Activated CD4-positive, alpha-beta T cell treated with anti-CD3 and anti-CD28 coated beads, Interleukin-2, amount 10 ng/mL, durations not matched to agents 7 days and 5 days (primary cell): ENCODE data around the gene LRWD1. TPM values are rescaled to one million over a fixed set of nuclear protein-coding genes. Genes with fewer than 3 reads are reported as not detected.

ENCODE experiments used
- CTCF ChIA-PET: fragments of 350-600 bp; sonication (Branson Sonifier 250); formaldehyde crosslinking; loops from one replicate; lab custom pipeline; 2021; ENCODE audit warnings: antibody characterized with exemption; lab: Charles Lee
- POLR2A ChIA-PET: fragments of 350-600 bp; sonication (Branson Sonifier 250); formaldehyde crosslinking; loops from one replicate; lab custom pipeline; 2021; ENCODE audit warnings: antibody characterized with exemption; lab: Charles Lee
- DNase-seq: peaks from one replicate; pipeline ENCODE4 v3.0.0-alpha.2; 2020
- H3K27ac Mint-ChIP-seq: one replicate; pipeline ENCODE4 v1.8.0; 2021; ENCODE audit warnings: mild to moderate bottlenecking, moderate library complexity, mixed read lengths
- H3K27me3 Mint-ChIP-seq: one replicate; pipeline ENCODE4 v1.8.0; 2021; ENCODE audit warnings: mixed read lengths
- H3K36me3 Mint-ChIP-seq: one replicate; pipeline ENCODE4 v1.8.0; 2021; ENCODE audit warnings: low read depth, mixed read lengths
- H3K4me1 Mint-ChIP-seq: one replicate; pipeline ENCODE4 v1.8.0; 2021; ENCODE audit warnings: mixed read lengths
- H3K4me3 Mint-ChIP-seq: one replicate; pipeline ENCODE4 v1.8.0; 2021; ENCODE audit warnings: mild to moderate bottlenecking, moderate library complexity, mixed read lengths
- H3K9me3 Mint-ChIP-seq: one replicate; pipeline ENCODE4 v1.8.0; 2021; ENCODE audit warnings: mixed read lengths
- total RNA-seq, 2 experiments: library from RNA; stranded (reverse); gene quantifications; one replicate each; pipeline ENCODE4 v1.2.3, GENCODE V29; 2021

The LRWD1 gene
- total RNA-seq = 10 to 100 TPM; 18.2 to 20.5 TPM

DNA sequence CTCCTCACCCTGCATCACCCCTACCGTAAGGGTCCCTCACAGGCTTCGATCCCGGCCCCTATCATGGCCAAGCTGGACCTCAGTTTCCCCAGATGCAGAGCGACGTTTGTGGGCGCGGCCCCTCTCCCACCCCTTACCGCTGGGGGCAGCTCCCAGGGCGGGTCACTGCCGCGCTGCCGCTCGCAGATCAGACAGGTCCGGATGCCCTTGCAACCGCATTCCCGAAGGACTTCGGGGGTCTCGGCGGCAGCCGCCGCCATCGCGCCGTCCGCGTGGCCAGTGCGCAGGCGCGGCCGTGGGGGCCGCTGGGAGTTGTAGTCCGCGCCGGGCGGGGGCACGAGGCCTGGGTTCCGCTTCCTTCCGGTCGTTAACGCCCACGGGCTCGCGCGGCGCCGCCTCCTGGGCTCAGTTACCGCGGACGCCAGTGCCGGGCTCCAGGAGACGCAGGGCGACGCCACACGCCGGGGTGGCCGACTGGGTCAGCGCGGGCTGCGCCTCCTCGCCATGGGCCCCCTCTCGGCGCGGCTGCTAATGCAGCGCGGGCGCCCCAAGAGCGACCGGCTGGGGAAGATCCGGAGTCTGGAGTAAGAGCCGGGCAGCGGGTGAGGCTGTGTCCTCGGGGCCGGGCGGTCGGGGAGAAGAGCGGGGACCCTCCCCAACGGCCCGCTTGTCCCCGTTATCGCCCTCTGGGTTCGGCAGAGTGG lies at the start of gene LRWD1, which contains the start of gene ALKBH4:
LRWD1 (plus strand) TSS at position 408 of the 704 bp plus-strand sequence; CDS start at position 505, 97 bp downstream.
ALKBH4 (minus strand) TSS at position 287 of the 704 bp plus-strand sequence; CDS start at position 260, 27 bp downstream.
- H3K4me3 Mint-ChIP-seq = peak within 1 kb of the TSS; percentile 96
- peaks cover 2% of the 10 kb centered on the region for H3K36me3 Mint-ChIP-seq
- POLR2A ChIA-PET = no interaction called here
- peaks cover 26% of the 10 kb centered on the region for H3K4me1 Mint-ChIP-seq
- no peaks in the 10 kb centered on the region for H3K27me3 Mint-ChIP-seq
- DNase-seq = peak; percentile 93
- H3K27ac Mint-ChIP-seq = peak within 1 kb of the TSS; percentile 91
- H3K9me3 Mint-ChIP-seq = no peaks in the 10 kb centered on the region
- CTCF ChIA-PET = interaction anchor here (0.7 to 2.0 kb wide), 3 partner anchors 39 to 67 kb away, joined by 4 to 7 read pairs (median 6); no protein-coding TSS in a partner anchor

DNA sequence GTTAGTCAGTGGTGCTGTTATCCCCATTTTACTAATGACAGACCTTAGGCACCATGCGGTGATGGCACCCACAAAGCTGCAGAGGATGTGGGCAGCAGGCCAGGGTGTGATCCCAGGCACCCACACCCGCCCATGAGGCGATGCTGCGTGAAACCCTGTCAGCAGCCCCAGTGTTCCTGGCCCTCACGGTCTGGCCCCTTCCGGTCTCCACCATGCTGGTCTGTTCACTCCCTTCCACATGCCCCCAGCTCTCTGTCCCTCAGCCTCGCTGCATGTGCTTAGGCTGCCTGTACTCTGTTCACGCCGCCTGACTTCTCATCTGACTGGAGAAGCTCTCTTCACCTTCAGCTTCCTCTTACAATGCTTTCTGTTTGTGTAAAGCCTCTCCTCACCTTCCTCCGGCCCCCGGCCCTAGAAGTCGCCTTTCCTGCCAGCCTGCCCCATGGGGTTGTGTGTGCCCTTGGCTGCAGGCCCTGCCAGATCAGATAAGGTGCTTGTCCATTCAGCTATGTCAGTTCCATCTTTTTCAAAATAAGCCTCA lies 49.0 kb upstream of the LRWD1 start:
- Mint-ChIP-seq H3K27me3 (no peaks in the 10 kb centered on the region), H3K36me3 (peaks cover 66% of the 10 kb centered on the region), H3K4me1 (peaks cover 71% of the 10 kb centered on the region), H3K9me3 (no peaks in the 10 kb centered on the region), H3K4me3 (peak overlapping the region; percentile 63), H3K27ac (peak overlapping the region; percentile 99)
- CTCF ChIA-PET = interaction anchor here (0.7 to 2.9 kb wide), 10 partner anchors 9 to 790 kb away, joined by 3 to 16 read pairs (median 6); partner anchors contain the start of gene ORAI2
- POLR2A ChIA-PET = interaction anchor here (1.4 to 1.9 kb wide), 2 partner anchors 10 to 17 kb away, joined by 6 to 10 read pairs; partner anchors contain the start of gene ORAI2
- peak; percentile 75 for DNase-seq

DNA sequence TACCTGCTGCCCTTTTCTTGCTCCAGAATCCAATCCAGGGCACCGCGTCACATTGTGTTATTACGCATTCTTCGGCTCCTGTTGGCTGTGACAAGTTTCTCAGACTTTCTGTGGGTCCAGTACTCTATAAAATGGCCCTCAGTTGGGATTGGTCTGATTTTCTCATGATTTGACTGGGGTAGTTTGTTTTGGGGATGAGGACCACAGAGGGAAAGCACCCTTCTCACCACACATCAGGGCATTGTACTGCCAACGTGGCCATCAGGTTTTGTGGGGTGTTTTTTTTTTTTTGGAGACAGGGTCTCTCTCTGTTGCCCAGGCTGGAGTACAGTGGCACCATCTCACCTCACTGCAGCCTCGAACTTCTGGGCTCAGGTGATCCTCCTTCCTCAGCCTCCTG lies 48.4 kb upstream of the LRWD1 start:
- CTCF ChIA-PET = interaction anchor here (0.7 to 2.9 kb wide), 9 partner anchors 10 to 791 kb away, joined by 3 to 16 read pairs (median 6); partner anchors contain the start of gene ORAI2
- no peak for DNase-seq
- Mint-ChIP-seq H3K36me3 (peaks cover 67% of the 10 kb centered on the region), H3K9me3 (no peaks in the 10 kb centered on the region), H3K4me1 (peaks cover 76% of the 10 kb centered on the region), H3K4me3 (peak overlapping the region; percentile 63), H3K27me3 (no peaks in the 10 kb centered on the region), H3K27ac (peak overlapping the region; percentile 99)
- POLR2A ChIA-PET = interaction anchor here (1.4 to 1.9 kb wide), 2 partner anchors 10 to 17 kb away, joined by 6 to 10 read pairs; partner anchors contain the start of gene ORAI2

DNA sequence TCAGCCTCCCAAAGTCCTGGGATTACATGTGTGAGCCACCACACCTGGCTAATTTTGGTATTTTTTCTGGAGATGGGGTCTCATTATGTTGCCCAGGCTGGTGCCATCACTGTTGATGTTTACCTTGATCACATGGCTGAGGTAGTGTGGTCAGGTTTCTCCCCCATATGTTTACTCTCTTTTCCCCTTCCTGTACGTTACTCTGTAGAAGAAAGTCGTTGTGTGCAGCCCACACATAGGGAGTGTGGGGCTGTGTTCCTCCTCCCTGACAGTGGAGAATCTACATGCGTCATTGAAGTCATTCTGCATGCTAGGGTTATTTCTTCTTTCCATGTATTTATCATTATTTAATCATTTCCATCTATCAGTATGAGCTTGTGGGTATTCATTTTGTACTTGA lies 47.7 kb upstream of the LRWD1 start:
- Mint-ChIP-seq H3K27ac (peak overlapping the region; percentile 99), H3K9me3 (no peaks in the 10 kb centered on the region), H3K36me3 (peaks cover 66% of the 10 kb centered on the region), H3K27me3 (no peaks in the 10 kb centered on the region), H3K4me3 (peak overlapping the region; percentile 23), H3K4me1 (peaks cover 80% of the 10 kb centered on the region)
- DNase-seq = no peak
- ChIA-PET POLR2A (interaction anchor here (0.6 kb wide), 2 partner anchors 8 to 19 kb away, joined by 3 to 5 read pairs; no protein-coding TSS in a partner anchor), CTCF (interaction anchor here (0.7 to 2.7 kb wide), 4 partner anchors 11 to 19 kb away, joined by 3 to 16 read pairs (median 6); partner anchors contain the start of gene ORAI2)

DNA sequence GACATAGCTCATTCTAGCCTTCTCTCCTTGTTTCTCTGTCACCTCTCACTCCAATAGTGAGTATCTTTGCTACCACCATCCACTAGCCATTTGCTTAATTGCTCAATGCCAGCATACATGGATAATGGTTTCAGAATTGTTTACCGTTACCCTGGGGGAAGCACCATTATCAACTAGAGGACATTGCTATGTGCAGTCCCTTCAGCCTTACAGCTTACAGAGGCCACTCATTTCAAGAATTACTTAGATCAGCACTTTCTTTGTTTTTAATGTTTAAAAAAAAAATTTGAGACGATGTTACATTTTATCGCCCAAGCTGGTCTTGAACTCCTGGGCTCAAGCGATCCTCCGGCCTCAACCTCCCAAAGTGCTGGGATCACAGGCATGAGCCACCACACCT lies 46.2 kb upstream of the LRWD1 start:
- no peak overlapping the region for H3K4me3 Mint-ChIP-seq
- ChIA-PET POLR2A (no interaction called here), CTCF (no interaction called here)
- H3K36me3 Mint-ChIP-seq = peaks cover 69% of the 10 kb centered on the region
- peak overlapping the region; percentile 99 for H3K27ac Mint-ChIP-seq
- H3K9me3 Mint-ChIP-seq = no peaks in the 10 kb centered on the region
- DNase-seq = no peak
- no peaks in the 10 kb centered on the region for H3K27me3 Mint-ChIP-seq
- H3K4me1 Mint-ChIP-seq = peaks cover 78% of the 10 kb centered on the region

DNA sequence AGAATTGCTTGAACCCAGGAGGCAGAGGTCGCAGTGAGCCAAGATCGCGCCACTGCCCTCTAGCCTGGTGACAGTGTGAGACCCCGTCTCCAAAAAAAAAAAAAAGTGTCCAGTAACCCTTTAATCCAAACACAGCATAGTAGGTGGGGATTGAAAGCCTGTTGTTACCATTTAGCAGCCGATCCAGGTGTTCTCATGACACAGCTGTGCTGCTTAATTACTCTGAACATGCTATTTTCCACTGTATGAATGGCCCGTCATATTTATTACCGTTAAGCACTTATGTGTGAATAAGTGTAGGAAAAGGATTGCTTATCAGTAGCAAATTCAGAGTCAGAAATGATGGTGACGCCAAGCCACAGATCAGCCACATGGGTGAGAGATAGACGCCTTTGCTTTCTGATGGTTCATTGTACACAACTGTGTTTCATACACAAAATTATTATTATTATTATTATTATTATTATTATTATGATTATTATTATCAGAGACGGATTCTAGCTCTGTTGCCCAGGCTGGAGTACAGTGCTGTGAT lies 43.0 kb upstream of the LRWD1 start:
- H3K36me3 Mint-ChIP-seq = peaks cover 70% of the 10 kb centered on the region
- no peak overlapping the region for H3K4me3 Mint-ChIP-seq
- H3K4me1 Mint-ChIP-seq = peaks cover 78% of the 10 kb centered on the region
- ChIA-PET POLR2A (no interaction called here), CTCF (interaction anchor here (0.6 kb wide), 1 partner anchor 9 kb away, joined by 6 read pairs; no protein-coding TSS in a partner anchor)
- H3K27me3 Mint-ChIP-seq = no peaks in the 10 kb centered on the region
- H3K27ac Mint-ChIP-seq = no peak overlapping the region
- DNase-seq = no peak
- no peaks in the 10 kb centered on the region for H3K9me3 Mint-ChIP-seq

DNA sequence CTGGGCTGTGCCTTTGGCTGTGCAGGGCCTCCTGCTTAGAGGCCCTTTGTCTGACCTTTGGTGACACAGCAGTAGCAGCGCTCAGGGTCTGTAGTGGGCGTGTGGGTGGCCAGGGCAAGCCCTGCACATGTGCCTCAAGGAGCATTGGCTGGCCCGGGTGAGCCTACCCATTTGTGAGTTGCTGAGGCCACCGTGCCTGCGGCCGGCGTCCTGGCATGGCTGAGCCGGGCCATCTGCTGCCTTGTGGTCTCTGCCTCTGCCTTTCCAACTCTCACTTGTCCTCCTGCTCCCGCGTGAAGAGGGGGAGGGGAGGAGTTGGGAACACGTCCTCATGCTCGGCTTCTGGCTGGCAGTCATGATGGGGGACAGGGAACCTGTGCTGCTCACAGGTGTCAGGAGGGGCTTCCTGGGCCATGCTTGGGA lies 40.6 kb upstream of the LRWD1 start:
- CTCF ChIA-PET = interaction anchor here (1.1 to 3.0 kb wide), 2 partner anchors 8 to 10 kb away, joined by 3 to 9 read pairs; partner anchors contain the start of gene ORAI2

DNA sequence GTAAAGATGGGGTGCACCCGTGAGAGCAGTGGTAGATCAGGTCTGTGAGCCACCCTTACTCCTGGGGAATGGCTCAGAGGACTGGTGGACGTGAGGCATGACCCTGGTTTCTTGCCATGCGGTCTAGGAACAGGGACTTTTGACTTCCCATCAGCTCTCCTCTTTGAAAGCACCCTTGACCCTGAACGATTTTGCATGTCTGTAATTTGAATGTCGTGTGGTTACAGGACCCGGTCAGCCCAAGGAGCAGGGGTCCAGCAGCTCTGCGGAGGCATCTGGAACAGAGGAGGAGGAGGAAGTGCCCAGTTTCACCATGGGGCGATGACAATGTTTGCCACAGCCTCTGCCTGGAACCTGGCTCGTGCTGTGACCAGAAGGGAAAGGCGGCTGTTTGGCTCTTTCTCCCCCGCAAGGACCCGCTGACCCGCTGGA lies 40.0 kb upstream of the LRWD1 start:
- CTCF ChIA-PET = interaction anchor here (1.1 to 3.0 kb wide), 2 partner anchors 9 to 10 kb away, joined by 3 to 9 read pairs; partner anchors contain the start of gene ORAI2
- POLR2A ChIA-PET = no interaction called here
- peak overlapping the region; percentile 100 for H3K27ac Mint-ChIP-seq
- H3K4me1 Mint-ChIP-seq = peaks cover 80% of the 10 kb centered on the region
- no peak for DNase-seq
- no peaks in the 10 kb centered on the region for H3K27me3 Mint-ChIP-seq
- H3K9me3 Mint-ChIP-seq = no peaks in the 10 kb centered on the region
- peak overlapping the region; percentile 81 for H3K4me3 Mint-ChIP-seq
- peaks cover 68% of the 10 kb centered on the region for H3K36me3 Mint-ChIP-seq

More for the DNA sequence above, 40.6 kb upstream of the LRWD1 start:
- Mint-ChIP-seq H3K4me3 (no peak overlapping the region), H3K4me1 (peaks cover 78% of the 10 kb centered on the region), H3K27me3 (no peaks in the 10 kb centered on the region), H3K36me3 (peaks cover 66% of the 10 kb centered on the region), H3K27ac (peak overlapping the region; percentile 100), H3K9me3 (no peaks in the 10 kb centered on the region)
- POLR2A ChIA-PET = no interaction called here
- DNase-seq = no peak

DNA sequence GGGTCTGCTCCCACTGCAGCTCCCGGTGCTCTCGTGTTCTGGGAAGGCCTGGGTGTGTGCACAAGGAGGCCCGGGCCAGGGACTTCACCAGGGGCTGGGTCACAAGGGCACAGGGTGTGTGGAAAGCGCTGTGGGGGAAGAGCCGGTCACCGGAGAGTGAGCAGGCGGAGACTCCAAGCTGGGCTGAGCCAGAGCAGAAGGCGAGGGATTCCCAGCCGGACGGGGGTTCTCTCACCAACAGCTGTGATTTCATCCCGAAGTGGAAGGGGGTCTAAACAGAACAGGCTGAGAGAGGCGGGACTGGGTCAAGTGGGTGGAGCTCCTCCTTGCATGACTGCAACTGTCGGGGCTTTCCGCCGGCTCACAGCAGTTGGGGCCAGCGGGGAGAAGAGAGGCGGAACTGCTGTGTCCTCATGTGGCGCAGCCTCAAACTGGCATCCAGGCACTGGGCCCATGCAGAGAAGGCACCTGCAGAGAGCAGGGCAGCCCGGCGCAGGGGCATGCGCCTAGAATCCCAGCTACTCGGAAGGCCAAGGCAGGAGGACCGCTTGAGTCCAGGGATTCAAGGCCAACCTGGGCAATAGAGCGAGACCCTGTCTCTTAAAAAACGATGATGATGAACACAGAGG lies 39.0 kb upstream of the LRWD1 start:
- Mint-ChIP-seq H3K27me3 (no peaks in the 10 kb centered on the region), H3K9me3 (no peaks in the 10 kb centered on the region), H3K27ac (peak overlapping the region; percentile 100), H3K36me3 (peaks cover 61% of the 10 kb centered on the region), H3K4me3 (peak overlapping the region; percentile 81), H3K4me1 (peaks cover 80% of the 10 kb centered on the region)
- ChIA-PET POLR2A (interaction anchor here (0.6 to 2.0 kb wide), 3 partner anchors 9 to 11 kb away, joined by 5 to 10 read pairs (median 5); no protein-coding TSS in a partner anchor), CTCF (interaction anchor here (0.6 to 3.6 kb wide), 9 partner anchors 9 to 130 kb away, joined by 3 to 20 read pairs (median 7); partner anchors contain the start of genes ALKBH4, LRWD1 and ORAI2)
- DNase-seq = peak; percentile 80

DNA sequence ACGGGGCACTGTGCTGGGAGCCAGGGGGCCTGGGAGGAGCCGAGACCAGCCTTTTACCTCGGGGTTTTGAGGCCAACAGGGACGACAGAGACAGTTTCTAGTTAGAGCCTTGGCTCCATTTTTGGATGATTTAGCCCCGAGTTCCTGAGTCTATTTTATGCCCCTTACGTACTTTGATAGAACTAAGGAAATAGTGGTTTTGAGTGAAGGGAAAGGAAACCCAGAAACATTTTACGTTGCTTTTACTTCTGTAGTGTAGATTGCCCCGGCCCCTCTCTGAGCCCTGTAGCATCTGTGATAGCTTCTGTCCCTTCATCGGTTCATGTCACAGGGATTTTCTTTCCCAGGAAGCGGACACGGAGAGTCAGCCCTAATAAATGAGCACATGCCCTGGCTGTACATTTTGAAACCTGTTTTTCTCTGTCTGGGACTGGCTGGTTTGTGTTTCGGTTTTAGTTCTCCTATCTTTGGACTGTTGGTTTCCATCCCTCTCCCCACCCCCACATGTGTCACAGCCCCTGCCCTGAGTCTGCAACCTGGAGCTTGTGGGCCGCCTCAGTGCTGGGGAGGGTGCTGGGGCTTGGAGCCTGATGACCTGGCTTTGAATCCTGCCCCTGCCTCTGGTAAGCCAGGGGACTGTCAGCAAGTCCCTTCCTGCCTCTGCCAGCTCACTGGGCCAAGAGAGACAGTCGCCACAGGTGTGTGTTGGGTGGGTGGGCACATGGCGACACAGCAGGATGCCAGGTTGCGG lies 38.3 kb upstream of the LRWD1 start:
- Mint-ChIP-seq H3K4me3 (peak overlapping the region; percentile 81), H3K9me3 (no peaks in the 10 kb centered on the region), H3K27me3 (no peaks in the 10 kb centered on the region), H3K4me1 (peaks cover 81% of the 10 kb centered on the region), H3K36me3 (peaks cover 57% of the 10 kb centered on the region), H3K27ac (peak overlapping the region; percentile 100)
- ChIA-PET POLR2A (interaction anchor here (2.0 kb wide), 1 partner anchor 10 kb away, joined by 10 read pairs; no protein-coding TSS in a partner anchor), CTCF (interaction anchor here (0.5 to 3.6 kb wide), 8 partner anchors 8 to 551 kb away, joined by 3 to 20 read pairs (median 8); partner anchors contain the start of genes ALKBH4, LRWD1 and ORAI2)
- DNase-seq = peak; percentile 83

DNA sequence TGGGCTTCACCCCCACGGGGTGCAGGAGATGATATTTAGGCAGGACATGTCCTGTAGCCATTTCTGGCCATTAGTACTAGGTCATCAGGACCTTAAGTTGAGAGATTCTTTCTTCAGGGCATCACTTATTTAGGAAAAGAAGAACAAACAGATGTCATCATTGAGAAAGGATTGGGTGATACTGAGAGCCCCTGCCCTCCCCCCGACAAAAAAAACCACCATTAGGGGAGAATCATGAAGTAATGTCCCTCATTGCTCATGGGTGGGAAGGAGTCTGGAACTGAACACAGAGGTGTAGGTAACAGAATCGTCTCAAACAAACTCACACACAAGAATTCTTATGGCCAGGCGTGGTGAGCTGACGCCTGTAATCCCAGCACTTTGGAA lies 37.8 kb upstream of the LRWD1 start:
- Mint-ChIP-seq H3K9me3 (no peaks in the 10 kb centered on the region), H3K4me1 (peaks cover 83% of the 10 kb centered on the region), H3K36me3 (peaks cover 53% of the 10 kb centered on the region), H3K4me3 (peak overlapping the region; percentile 81), H3K27me3 (no peaks in the 10 kb centered on the region), H3K27ac (peak overlapping the region; percentile 100)
- ChIA-PET POLR2A (interaction anchor here (2.0 kb wide), 1 partner anchor 11 kb away, joined by 10 read pairs; no protein-coding TSS in a partner anchor), CTCF (interaction anchor here (1.2 to 3.6 kb wide), 6 partner anchors 9 to 38 kb away, joined by 4 to 20 read pairs (median 9); partner anchors contain the start of genes ALKBH4 and LRWD1)
- DNase-seq = no peak
